T-helper 22 cell (primary cell): ENCODE data around the gene ZNF226.
"Not testable (repeated sequence)": the region's sequence is repeated elsewhere in the genome, so short reads cannot be mapped to it uniquely, and the experiment has no call there.

Experiments
- DNase-seq: peaks from one replicate; pipeline ENCODE4 v3.0.0-alpha.2; 2020; ENCODE audit warnings: low read depth

The ZNF226 gene

GRCh38 chr19:44164673-44165512 is at the start of gene ZNF226:
Gene ZNF226 (plus strand): TSS chr19:44165100. CDS start chr19:44170081, 4,981 bp downstream.
- DNase-seq: peak; percentile 70

- not testable (repeated sequence) for DNase-seq
Measured at GRCh38 chr19:44121162-44121561, 43.7 kb upstream of the ZNF226 start.

GRCh38 chr19:44131955-44132354 is 32.9 kb upstream of the ZNF226 start:
- DNase-seq: no peak

- peak; percentile 46 for DNase-seq
Measured at GRCh38 chr19:44141191-44142058, 23.5 kb upstream of the ZNF226 start, which contains the start of gene ZNF234. Gene ZNF234 (plus strand): TSS chr19:44141554. CDS start chr19:44144633, 3,079 bp downstream.

GRCh38 chr19:44142059-44142433 is 22.9 kb upstream of the ZNF226 start:
- DNase-seq: no peak

GRCh38 chr19:44149776-44150175 is 15.1 kb upstream of the ZNF226 start:
- DNase-seq: no peak

GRCh38 chr19:44151491-44151890 is 13.4 kb upstream of the ZNF226 start:
- no peak for DNase-seq

GRCh38 chr19:44156475-44156874 is 8.4 kb upstream of the ZNF226 start:
- no peak for DNase-seq

GRCh38 chr19:44163789-44164188 is 1.1 kb upstream of the ZNF226 start:
- DNase-seq: no peak

GRCh38 chr19:44164327-44164672 is 600 bp upstream of the ZNF226 start:
- no peak for DNase-seq

GRCh38 chr19:44170660-44171059 is 5.8 kb downstream of the ZNF226 start:
- DNase-seq: not testable (repeated sequence)

- no peak for DNase-seq
Measured at GRCh38 chr19:44176590-44176989, 11.7 kb downstream of the ZNF226 start.

- no peak for DNase-seq
Measured at GRCh38 chr19:44180968-44181367, 16.1 kb downstream of the ZNF226 start.

- no peak for DNase-seq
Measured at GRCh38 chr19:44182145-44182544, 17.2 kb downstream of the ZNF226 start.

GRCh38 chr19:44190020-44190419 is 25.1 kb downstream of the ZNF226 start:
- DNase-seq: no peak

- DNase-seq: no peak
Measured at GRCh38 chr19:44192127-44192526, 27.2 kb downstream of the ZNF226 start.

GRCh38 chr19:44196772-44197171 is 31.9 kb downstream of the ZNF226 start:
- no peak for DNase-seq

GRCh38 chr19:44202470-44202869 is 37.6 kb downstream of the ZNF226 start:
- no peak for DNase-seq

- no peak for DNase-seq
Measured at GRCh38 chr19:44202974-44203373, 38.1 kb downstream of the ZNF226 start.

GRCh38 chr19:44203877-44204276 is 39.0 kb downstream of the ZNF226 start:
- not testable (repeated sequence) for DNase-seq

GRCh38 chr19:44204772-44205171 is 39.9 kb downstream of the ZNF226 start:
- DNase-seq: no peak

GRCh38 chr19:44207126-44207803 is 42.4 kb downstream of the ZNF226 start:
- DNase-seq: peak; percentile 64
